Gastrocnemius medialis (tissue), 4 donors: ENCODE data around the gene BHLHE41.

ENCODE experiments used
- POLR2A ChIP-seq, 2 donors: fragments of 450-650 bp; IDR thresholded peaks; one replicate each; pipeline ENCODE4 v1.6.1; 2017; ENCODE audit warnings: antibody characterized with exemption in 2 of 2, mild to moderate bottlenecking in 2 of 2, moderate library complexity in 2 of 2
- TF ChIP-seq, protein P1 (sequence below), 5 experiments: fragments of 450-650 bp in 3 of 5; fragments of 200-600 bp in 2 of 5; sonication (generic) in 2 of 5; IDR thresholded peaks in 4 of 5; conservative IDR thresholded peaks in 1 of 5; 1 replicate in 4 of 5; 2 replicates in 1 of 5; pipeline ENCODE4 v1.5.1; 2016 to 2019; ENCODE audit warnings: antibody characterized with exemption in 5 of 5, mild to moderate bottlenecking in 3 of 5, moderate library complexity in 3 of 5

DNA sequence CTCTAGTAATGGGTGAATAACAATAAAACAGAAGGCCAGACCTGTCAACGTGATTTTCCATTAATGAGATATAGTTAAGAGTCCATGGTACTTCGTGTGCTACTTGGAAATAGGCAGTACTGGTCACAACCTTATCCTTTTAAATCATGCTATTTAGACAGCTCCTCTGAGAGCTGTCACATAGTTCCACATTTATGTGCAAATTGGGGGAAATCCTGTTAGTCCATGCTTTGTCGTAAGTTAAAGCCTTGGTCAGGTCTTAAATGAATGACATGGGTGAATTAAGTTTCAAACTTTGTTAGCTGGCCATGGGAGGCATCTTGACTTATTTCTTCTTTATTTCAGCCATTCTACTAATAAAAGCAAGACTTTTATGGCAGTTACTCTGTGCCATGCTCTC, 11.9 kb upstream of the BHLHE41 start:
- TF ChIP-seq, protein P1, sequence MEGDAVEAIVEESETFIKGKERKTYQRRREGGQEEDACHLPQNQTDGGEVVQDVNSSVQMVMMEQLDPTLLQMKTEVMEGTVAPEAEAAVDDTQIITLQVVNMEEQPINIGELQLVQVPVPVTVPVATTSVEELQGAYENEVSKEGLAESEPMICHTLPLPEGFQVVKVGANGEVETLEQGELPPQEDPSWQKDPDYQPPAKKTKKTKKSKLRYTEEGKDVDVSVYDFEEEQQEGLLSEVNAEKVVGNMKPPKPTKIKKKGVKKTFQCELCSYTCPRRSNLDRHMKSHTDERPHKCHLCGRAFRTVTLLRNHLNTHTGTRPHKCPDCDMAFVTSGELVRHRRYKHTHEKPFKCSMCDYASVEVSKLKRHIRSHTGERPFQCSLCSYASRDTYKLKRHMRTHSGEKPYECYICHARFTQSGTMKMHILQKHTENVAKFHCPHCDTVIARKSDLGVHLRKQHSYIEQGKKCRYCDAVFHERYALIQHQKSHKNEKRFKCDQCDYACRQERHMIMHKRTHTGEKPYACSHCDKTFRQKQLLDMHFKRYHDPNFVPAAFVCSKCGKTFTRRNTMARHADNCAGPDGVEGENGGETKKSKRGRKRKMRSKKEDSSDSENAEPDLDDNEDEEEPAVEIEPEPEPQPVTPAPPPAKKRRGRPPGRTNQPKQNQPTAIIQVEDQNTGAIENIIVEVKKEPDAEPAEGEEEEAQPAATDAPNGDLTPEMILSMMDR (IDR thresholded peaks at IDR 0.05 in 4 of 5, conservative IDR thresholded peaks at IDR 0.05 in 1 of 5), result no peak
- no peak for TF ChIP-seq POLR2A (IDR thresholded peaks at IDR 0.05)
